Ecto neural progenitor cell (in vitro differentiated cells): ENCODE results near the gene DACH1.
"Not testable (repeated sequence)": the region's sequence is repeated elsewhere in the genome, so short reads cannot be mapped to it uniquely, and the experiment has no call there.

Experiments used
- DNase-seq: peaks from one replicate; pipeline ENCODE4 v3.0.0-alpha.2; 2018; ENCODE audit warnings: low spot score

DACH1 gene

GRCh38 chr13:71867131-71867814 lies at the start of gene DACH1:
TSS of gene DACH1 (minus strand) at chr13:71867204.
- DNase-seq, result peak; percentile 76

GRCh38 chr13:71913717-71914116 lies 46.7 kb upstream of the DACH1 start:
- DNase-seq, result no peak

- no peak for DNase-seq
Measured at GRCh38 chr13:71912524-71912923, 45.5 kb upstream of the DACH1 start.

GRCh38 chr13:71906448-71906847 lies 39.4 kb upstream of the DACH1 start:
- no peak for DNase-seq

- DNase-seq, result no peak
Measured at GRCh38 chr13:71902676-71903075, 35.7 kb upstream of the DACH1 start.

GRCh38 chr13:71893506-71893905 lies 26.5 kb upstream of the DACH1 start:
- not testable (repeated sequence) for DNase-seq

GRCh38 chr13:71886880-71887279 lies 19.9 kb upstream of the DACH1 start:
- no peak for DNase-seq

- DNase-seq, result no peak
Measured at GRCh38 chr13:71882120-71882519, 15.1 kb upstream of the DACH1 start.

GRCh38 chr13:71880753-71881541 lies 13.9 kb upstream of the DACH1 start:
- no peak for DNase-seq

GRCh38 chr13:71879808-71880344 lies 12.9 kb upstream of the DACH1 start:
- DNase-seq, result no peak

- no peak for DNase-seq
Measured at GRCh38 chr13:71879129-71879535, 12.1 kb upstream of the DACH1 start.

GRCh38 chr13:71877256-71877653 lies 10.3 kb upstream of the DACH1 start:
- DNase-seq, result peak; percentile 54

- no peak for DNase-seq
Measured at GRCh38 chr13:71876648-71877255, 9.7 kb upstream of the DACH1 start.

- DNase-seq, result no peak
Measured at GRCh38 chr13:71875823-71876222, 8.8 kb upstream of the DACH1 start.

- no peak for DNase-seq
Measured at GRCh38 chr13:71874458-71874857, 7.5 kb upstream of the DACH1 start.

GRCh38 chr13:71873418-71874247 lies 6.6 kb upstream of the DACH1 start:
- DNase-seq, result no peak

- no peak for DNase-seq
Measured at GRCh38 chr13:71871844-71872243, 4.8 kb upstream of the DACH1 start.

- DNase-seq, result no peak
Measured at GRCh38 chr13:71871176-71871754, 4.3 kb upstream of the DACH1 start.

GRCh38 chr13:71870100-71870499 lies 3.1 kb upstream of the DACH1 start:
- no peak for DNase-seq

- no peak for DNase-seq
Measured at GRCh38 chr13:71869274-71869673, 2.3 kb upstream of the DACH1 start.

- peak; percentile 69 for DNase-seq
Measured at GRCh38 chr13:71866335-71867130, 471 bp downstream of the DACH1 start.
